Measurements from ENCODE around the gene LPP. TPM values are rescaled to one million over a fixed set of nuclear protein-coding genes. Genes with fewer than 3 reads are reported as not detected.

The LPP gene
- total RNA-seq, 1 experiment from 2014 or later: 20.4 TPM

DNA sequence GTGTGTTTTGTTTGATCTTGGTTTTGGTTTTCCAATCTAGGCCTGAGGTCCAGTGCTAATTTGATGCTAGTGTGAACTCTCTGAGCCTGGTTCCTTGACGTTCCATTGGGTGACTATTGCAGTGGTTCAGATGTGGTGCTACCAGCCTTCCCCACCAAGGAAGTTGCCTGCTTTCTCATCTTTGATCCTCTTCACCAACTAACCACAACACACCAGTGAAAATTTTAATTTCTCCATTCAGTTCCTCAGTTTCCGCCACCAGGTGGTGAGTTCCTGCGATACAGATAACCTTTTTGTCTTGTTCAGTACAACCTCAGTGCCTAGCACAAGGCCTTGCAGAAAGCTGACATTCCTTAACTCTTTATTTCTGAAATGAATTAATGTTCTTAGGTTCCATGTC is 680.4 kb downstream of the LPP start:
- Histone ChIP-seq H3K4me1 (ENCODE audit: insufficient read depth, low read length) (no peaks in the 10 kb centered on the region), H3K9me3 (ENCODE audit: low read length) (no peaks in the 10 kb centered on the region), H3K27me3 (ENCODE audit: low read length) (no peaks in the 10 kb centered on the region), H3K36me3 (ENCODE audit: low read depth, low read length) (no peaks in the 10 kb centered on the region), H3K27ac (ENCODE audit: low read length) (no peak overlapping the region), H3K9me2 (replicated peaks; ENCODE audit: low read length) (no peaks in the 10 kb centered on the region), H3K79me2 (ENCODE audit: low read length) (no peaks in the 10 kb centered on the region), H3K4me2 (ENCODE audit: low read length) (no peak overlapping the region), H3K4me3 (ENCODE audit: low read length) (no peak overlapping the region), H3K9ac (ENCODE audit: low read length) (no peak overlapping the region), H3F3A (ENCODE audit: low read length, unreplicated experiment) (no peaks in the 10 kb centered on the region), H2AFZ (ENCODE audit: low read length) (no peak overlapping the region), H4K20me1 (ENCODE audit: low read length) (no peaks in the 10 kb centered on the region)
- intact Hi-C loops (cut with micrococcal nuclease): loop anchor here (5.0 kb wide), 1 partner anchor 113 kb away; no protein-coding TSS in a partner anchor
- BruUV-seq (replicated peaks): no TSS peak
- TF ChIP-seq, protein P1, sequence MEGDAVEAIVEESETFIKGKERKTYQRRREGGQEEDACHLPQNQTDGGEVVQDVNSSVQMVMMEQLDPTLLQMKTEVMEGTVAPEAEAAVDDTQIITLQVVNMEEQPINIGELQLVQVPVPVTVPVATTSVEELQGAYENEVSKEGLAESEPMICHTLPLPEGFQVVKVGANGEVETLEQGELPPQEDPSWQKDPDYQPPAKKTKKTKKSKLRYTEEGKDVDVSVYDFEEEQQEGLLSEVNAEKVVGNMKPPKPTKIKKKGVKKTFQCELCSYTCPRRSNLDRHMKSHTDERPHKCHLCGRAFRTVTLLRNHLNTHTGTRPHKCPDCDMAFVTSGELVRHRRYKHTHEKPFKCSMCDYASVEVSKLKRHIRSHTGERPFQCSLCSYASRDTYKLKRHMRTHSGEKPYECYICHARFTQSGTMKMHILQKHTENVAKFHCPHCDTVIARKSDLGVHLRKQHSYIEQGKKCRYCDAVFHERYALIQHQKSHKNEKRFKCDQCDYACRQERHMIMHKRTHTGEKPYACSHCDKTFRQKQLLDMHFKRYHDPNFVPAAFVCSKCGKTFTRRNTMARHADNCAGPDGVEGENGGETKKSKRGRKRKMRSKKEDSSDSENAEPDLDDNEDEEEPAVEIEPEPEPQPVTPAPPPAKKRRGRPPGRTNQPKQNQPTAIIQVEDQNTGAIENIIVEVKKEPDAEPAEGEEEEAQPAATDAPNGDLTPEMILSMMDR (conservative IDR thresholded peaks at IDR 0.05; ENCODE audit: low read depth, low read length): peak; percentile 31; the same call in 1 of the 2 replicates
- no peak for TF ChIP-seq EZH2phosphoT487 (IDR thresholded peaks at IDR 0.05; ENCODE audit: borderline replicate concordance, low read length)
- ChIA-PET CTCF (no interaction called here), POLR2A (ENCODE audit: unreplicated experiment) (no interaction called here)
- no peak for ATAC-seq
- DNase-seq: peak; percentile 13

DNA sequence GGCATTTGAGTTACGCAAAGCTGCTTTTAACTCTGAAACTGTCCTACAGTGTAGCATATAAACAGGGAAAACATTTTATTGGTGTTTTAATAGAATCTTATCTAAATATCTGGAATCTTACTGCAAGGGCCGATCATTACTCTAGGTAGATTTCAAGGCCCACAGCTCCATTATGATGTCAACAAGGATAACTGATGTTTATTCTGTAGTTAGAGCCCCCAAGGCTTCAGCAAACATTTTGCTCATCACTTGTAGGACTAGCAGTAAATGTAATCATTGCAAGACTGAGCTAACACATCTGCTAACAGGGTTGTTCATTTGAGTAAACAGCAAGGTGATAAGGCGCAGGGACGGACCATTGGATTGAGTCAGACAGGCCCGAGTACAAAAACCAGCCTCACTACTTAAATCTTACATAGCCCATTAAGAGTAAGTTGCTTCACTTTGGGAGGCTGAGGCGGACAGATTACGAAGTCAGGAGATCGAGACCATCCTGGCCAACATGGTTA is 685.3 kb downstream of the LPP start:
- intact Hi-C loops (cut with micrococcal nuclease): no loop called here
- CTCF ChIA-PET: no interaction called here
- Histone ChIP-seq H3K9me3 (ENCODE audit: low read length) (no peaks in the 10 kb centered on the region), H3K36me3 (ENCODE audit: low read depth, low read length) (no peaks in the 10 kb centered on the region), H3K4me1 (ENCODE audit: insufficient read depth, low read length) (no peaks in the 10 kb centered on the region), H4K20me1 (ENCODE audit: low read length) (no peaks in the 10 kb centered on the region), H3F3A (ENCODE audit: low read length, unreplicated experiment) (no peaks in the 10 kb centered on the region), H3K9me2 (replicated peaks; ENCODE audit: low read length) (no peaks in the 10 kb centered on the region), H2AFZ (ENCODE audit: low read length) (no peak overlapping the region), H3K79me2 (ENCODE audit: low read length) (no peaks in the 10 kb centered on the region), H3K9ac (ENCODE audit: low read length) (no peak overlapping the region), H3K27ac (ENCODE audit: low read length) (no peak overlapping the region), H3K27me3 (ENCODE audit: low read length) (no peaks in the 10 kb centered on the region), H3K4me2 (ENCODE audit: low read length) (no peak overlapping the region), H3K4me3 (ENCODE audit: low read length) (no peak overlapping the region)
- TF ChIP-seq, protein P1 (conservative IDR thresholded peaks at IDR 0.05; ENCODE audit: low read depth, low read length): no peak
- no TSS peak for BruUV-seq (replicated peaks)
- ATAC-seq (no peak), DNase-seq (no peak)
- POLR2A ChIA-PET (ENCODE audit: unreplicated experiment): no interaction called here

DNA sequence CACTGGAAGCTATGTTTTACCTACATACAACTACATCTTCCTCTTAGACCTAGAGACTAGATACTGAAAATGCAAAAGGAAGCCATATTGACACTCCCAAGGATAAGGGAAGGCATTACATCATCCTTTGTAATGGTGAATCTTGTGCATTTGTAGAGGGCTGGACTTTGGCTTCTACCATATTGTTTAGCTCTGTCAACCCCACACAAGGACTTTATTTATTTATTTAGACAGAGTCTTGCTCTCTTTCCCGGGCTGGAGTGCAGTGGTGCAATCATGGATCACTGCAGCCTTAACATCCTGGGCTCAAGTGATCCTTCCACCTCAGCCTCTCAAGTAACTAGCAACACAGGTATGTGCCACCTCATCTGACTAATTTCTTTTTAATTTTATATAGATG is 686.3 kb downstream of the LPP start:
- Histone ChIP-seq H2AFZ (ENCODE audit: low read length) (no peak overlapping the region), H3K4me3 (ENCODE audit: low read length) (no peak overlapping the region), H3K9me3 (ENCODE audit: low read length) (no peaks in the 10 kb centered on the region), H3K36me3 (ENCODE audit: low read depth, low read length) (no peaks in the 10 kb centered on the region), H3K27ac (ENCODE audit: low read length) (no peak overlapping the region), H3K9ac (ENCODE audit: low read length) (no peak overlapping the region), H3K9me2 (replicated peaks; ENCODE audit: low read length) (no peaks in the 10 kb centered on the region), H3K4me2 (ENCODE audit: low read length) (no peak overlapping the region), H3K27me3 (ENCODE audit: low read length) (no peaks in the 10 kb centered on the region), H3K79me2 (ENCODE audit: low read length) (no peaks in the 10 kb centered on the region), H3K4me1 (ENCODE audit: insufficient read depth, low read length) (no peaks in the 10 kb centered on the region), H4K20me1 (ENCODE audit: low read length) (no peaks in the 10 kb centered on the region), H3F3A (ENCODE audit: low read length, unreplicated experiment) (no peaks in the 10 kb centered on the region)
- no TSS peak for BruUV-seq (replicated peaks)
- intact Hi-C loops (cut with micrococcal nuclease): no loop called here
- TF ChIP-seq, protein P1 (conservative IDR thresholded peaks at IDR 0.05; ENCODE audit: low read depth, low read length): no peak
- no peak for TF ChIP-seq EZH2phosphoT487 (IDR thresholded peaks at IDR 0.05; ENCODE audit: borderline replicate concordance, low read length)
- no peak for TF ChIP-seq EZH2 (IDR thresholded peaks at IDR 0.05; ENCODE audit: low read length, unreplicated experiment)
- ChIA-PET POLR2A (ENCODE audit: unreplicated experiment) (no interaction called here), CTCF (no interaction called here)
- ATAC-seq (no peak), DNase-seq (no peak)

All from PC-3 (cell line).